T-helper 1 cell treated with Interleukin-12 subunit alpha and Interleukin-12 subunit beta and Interleukin-4 antibody, amounts not matched to agents 30 ng/mL and 1 ng/mL, for 36 hours (primary cell): Measurements from ENCODE around the gene TFE3. TPM values are rescaled to one million over a fixed set of nuclear protein-coding genes. Genes with fewer than 3 reads are reported as not detected.
"Not testable (repeated sequence)": the region's sequence is repeated elsewhere in the genome, so short reads cannot be mapped to it uniquely, and the experiment has no call there.

Experiments used
- intact Hi-C: fragments of 100-400 bp; cut with micrococcal nuclease; formaldehyde crosslinking; loops from one replicate; pipeline ENCODE4 v1.15.1; 2024
- total RNA-seq: library from RNA; stranded (reverse); gene quantifications from 2 replicates; pipeline ENCODE4 v1.2.3, GENCODE V29; 2022

The TFE3 gene
- total RNA-seq, 1 donor from 2014 or later, result 46.6 TPM

DNA sequence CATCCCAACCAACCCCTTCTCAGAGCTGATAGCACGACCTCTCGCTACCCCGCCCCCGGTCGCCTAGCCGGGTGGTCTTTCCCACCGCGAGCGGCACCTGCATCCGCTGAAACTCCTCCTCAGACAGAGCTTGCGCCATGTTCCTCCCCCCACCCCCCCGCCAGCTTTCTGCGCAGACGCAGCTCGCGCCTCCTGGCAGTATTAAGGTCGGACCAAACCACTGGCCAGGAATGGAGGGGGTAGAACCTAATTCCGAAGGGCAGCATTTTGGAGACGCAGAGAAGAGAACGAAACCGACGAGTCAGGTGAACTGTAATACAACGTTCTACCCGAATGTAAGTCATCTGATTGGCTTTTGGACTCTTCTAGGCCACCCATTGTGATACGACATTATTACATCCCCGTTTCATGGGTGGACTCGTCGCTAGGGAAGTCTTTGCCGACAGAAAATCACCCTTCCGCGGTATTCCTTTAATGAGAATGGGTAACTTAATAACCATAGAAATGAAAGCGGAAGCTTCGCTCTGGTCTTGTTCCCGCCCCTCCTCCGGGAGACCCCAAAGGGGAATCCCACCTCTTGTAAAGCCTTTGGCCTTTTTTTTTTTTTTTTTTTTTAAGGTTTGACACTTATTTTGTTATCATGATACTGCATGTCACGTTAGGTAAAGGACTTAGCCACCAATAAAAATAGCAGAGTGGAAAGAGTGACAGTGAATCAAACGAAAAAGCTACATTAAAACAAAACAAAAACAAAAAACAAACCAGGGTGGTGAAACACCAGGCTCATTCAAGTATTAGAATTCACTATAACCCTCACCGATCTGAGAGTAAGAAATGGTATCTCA is 40.8 kb downstream of the TFE3 start, which contains the start of gene GRIPAP1:
Gene GRIPAP1 (minus strand): TSS at position 174 of the 845 bp plus-strand sequence. CDS start 35 bp downstream, at position 139.
- intact Hi-C loops, result loop anchor here (1.0 to 5.0 kb wide), 16 partner anchors 11 to 877 kb away; partner anchors contain the start of genes FTSJ1, OTUD5, PQBP1 and PRAF2

DNA sequence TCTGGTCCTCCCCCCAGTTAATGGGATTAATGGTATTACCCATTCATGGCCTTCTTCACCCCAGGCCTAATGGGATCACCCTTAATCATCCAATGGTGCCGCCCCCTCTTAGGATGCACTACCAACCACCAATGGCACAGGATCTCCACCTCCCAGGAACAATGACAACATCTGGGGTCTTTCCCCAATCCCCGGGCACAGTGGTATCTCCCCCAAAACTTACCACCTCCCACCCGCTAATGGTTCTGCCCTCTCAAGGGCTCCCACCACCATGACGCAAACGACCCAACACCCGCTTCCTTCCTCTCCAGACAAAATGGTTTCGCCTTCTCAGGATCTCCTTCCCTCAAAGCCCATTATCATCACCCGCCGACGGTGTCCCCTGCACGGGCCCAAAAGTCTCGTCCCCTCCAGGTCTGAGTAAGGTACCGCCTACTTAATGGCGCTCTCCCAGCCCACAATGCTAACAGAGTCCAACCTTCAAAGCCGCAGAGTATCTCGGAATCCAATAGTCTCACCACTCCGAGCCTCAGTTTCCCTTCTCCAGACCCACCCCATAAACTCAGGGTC is 41.6 kb downstream of the TFE3 start:
- intact Hi-C loops, result loop anchor here (1.0 to 5.0 kb wide), 16 partner anchors 12 to 878 kb away; partner anchors contain the start of genes FTSJ1, OTUD5, PQBP1 and PRAF2

DNA sequence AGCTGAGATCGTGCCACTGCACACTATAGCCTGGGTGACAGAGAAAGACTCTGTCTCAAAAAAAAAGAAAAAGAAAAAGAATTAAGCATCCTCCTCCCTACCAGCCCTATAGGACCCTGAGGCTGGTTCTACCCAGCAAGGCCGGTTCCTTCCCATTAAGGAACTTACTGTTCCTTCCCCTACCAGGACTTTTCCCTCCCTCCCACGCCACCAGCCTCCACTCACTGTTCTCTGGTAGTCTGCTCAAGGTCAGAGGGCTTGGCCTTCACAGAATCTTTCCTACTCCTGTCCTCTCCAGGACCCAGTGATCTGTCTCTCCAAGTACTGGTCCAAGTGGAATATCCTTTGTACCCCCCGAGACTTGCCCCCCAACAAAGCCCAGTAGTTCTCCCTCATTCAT is 42.5 kb downstream of the TFE3 start:
- intact Hi-C loops, result loop anchor here (5.0 kb wide), 2 partner anchors 157 to 272 kb away; no protein-coding TSS in a partner anchor

DNA sequence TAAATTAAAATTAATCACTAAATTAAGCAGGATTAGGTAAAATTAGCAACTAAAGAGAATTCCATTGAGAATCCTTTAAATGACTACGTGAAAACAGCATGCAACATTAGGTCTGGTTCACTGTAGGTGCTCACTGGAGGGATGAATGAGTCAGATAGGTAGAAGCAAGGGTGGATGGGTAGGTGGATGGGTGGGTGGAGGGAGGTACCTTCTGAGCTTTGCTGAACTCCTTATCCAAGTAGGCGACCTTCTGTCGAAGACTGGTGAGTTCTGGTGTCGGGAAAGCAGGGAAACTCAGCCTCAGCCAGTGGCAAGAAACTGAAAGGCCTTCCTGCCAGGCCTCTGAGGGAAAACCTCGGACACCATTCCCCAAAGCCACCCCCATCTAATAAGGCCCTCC is 44.1 kb downstream of the TFE3 start:
- intact Hi-C loops, result no loop called here

- intact Hi-C loops, result no loop called here
These were observed 44.8 kb downstream of the TFE3 start for GRCh38 chrX:48998391-48998790.

GRCh38 chrX:48997865-48998264 is 45.3 kb downstream of the TFE3 start:
- intact Hi-C loops, result no loop called here

DNA sequence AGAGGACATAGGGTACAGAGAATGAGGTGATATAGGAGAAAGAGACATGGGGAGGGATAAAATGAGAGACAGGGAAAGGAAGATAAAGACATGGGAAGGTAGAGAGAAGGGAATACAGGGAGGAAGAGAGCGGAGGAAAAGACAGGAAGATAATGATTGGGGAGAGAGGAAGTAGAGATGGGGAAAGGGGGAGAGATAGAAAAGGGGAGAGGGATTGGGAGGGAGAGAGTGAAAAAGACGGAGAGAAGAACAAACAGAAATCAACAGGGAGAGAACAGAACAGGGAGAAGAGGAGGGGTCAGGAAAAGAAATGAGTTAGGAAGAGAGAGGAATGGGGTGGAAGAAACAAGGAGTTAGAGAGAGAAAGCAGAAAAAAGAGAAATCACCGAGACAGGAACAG is 45.7 kb downstream of the TFE3 start:
- intact Hi-C loops, result no loop called here

- intact Hi-C loops, result no loop called here
These were observed 46.2 kb downstream of the TFE3 start for GRCh38 chrX:48996969-48997368.

- intact Hi-C loops, result no loop called here
These were observed 50.8 kb downstream of the TFE3 start for GRCh38 chrX:48992341-48992740.

- intact Hi-C loops, result no loop called here
These were observed 53.7 kb downstream of the TFE3 start for GRCh38 chrX:48989483-48989882.

DNA sequence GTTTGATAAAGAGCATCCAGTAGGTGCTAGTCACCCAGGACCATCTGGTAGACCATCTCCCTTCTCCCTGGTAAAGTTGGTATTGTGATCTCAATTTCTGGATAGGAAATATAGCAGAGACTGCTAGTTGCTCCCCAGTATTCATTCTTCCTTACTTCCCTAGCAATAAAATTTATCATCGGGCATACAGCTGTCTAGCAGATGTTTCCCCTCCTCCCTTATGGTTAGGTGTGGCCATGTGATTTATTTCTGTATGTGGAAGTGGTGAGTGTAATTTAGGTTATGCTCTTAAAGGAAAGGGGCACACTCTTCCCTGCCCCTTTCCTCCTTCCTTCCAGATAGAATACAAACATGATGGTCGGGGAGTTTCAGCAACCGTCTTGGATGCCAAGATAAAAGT is 59.3 kb downstream of the TFE3 start:
- intact Hi-C loops, result no loop called here

DNA sequence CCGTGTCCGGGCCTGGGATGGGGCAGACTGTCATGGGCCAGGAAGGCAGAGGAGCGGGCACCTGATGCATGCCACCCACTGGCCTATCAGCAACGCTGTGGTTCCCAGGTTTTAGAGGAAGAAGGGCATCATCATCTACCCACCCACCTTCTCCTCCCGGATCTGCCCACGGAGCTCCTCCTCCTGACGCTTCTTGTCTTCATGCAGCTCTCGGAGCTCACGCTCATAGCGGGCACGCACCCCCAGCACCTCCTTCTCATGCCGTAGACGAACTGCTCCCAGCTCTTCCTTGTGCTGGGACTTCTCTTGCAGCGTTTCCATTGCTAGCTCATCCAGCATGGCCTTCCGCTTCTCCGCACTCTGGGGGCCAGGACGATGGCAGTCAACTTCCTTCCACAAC is 60.1 kb downstream of the TFE3 start:
- intact Hi-C loops, result no loop called here

DNA sequence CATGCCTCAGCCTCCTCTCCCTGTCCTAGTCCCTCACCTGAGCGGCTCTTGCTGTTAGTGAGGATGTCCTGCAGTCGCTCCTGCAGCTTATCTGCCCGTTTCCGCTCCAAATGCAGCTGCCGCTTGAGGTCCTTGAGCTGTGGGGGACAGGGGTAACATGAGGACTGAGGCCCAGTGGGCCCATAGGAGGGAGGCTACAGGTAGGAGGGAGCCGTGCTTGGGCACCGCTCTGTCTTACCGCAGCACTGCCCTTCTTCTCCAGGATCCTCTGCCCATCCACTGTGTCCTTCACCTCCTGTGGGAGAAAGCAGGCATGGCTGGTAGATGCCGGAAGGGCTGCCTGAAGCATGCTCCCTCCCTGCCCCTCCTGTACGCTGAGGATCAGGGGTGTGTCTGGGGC is 62.0 kb downstream of the TFE3 start:
- intact Hi-C loops, result no loop called here

GRCh38 chrX:48980341-48980740 is 62.8 kb downstream of the TFE3 start:
- intact Hi-C loops, result not testable (repeated sequence)

Other genes with a start within 250 kb of the TFE3 start
- 83.1 and 87.3 TPM in 2 replicates for gene HDAC6, start 241.3 kb downstream of the TFE3 start, total RNA-seq
- not detected in 2 replicates for gene ERAS, start 216.8 kb downstream of the TFE3 start, total RNA-seq
- 0.56 and 0.78 TPM in 2 replicates for gene PCSK1N, start 207.7 kb downstream of the TFE3 start, total RNA-seq
- gene TIMM17B, start 145.6 kb downstream of the TFE3 start, total RNA-seq, result 48.0 and 49.4 TPM in 2 replicates
- gene PQBP1, start 145.4 kb downstream of the TFE3 start, total RNA-seq, result 88.9 and 92.0 TPM in 2 replicates
- 22.8 and 25.6 TPM in 2 replicates for gene SLC35A2, start 131.7 kb downstream of the TFE3 start, total RNA-seq
- 342 and 350 TPM in 2 replicates for gene PIM2, start 124.3 kb downstream of the TFE3 start, total RNA-seq
- gene OTUD5, start 85.8 kb downstream of the TFE3 start, total RNA-seq, result 68.4 and 71.1 TPM in 2 replicates
- 5.0 and 6.3 TPM in 2 replicates for gene KCND1, start 71.5 kb downstream of the TFE3 start, total RNA-seq
- 103 and 110 TPM in 2 replicates for gene GRIPAP1, start 41.1 kb downstream of the TFE3 start, total RNA-seq
- 6.5 and 8.3 TPM in 2 replicates for gene CCDC120, start 15.6 kb upstream of the TFE3 start, total RNA-seq
- gene PRAF2, start 30.6 kb upstream of the TFE3 start, total RNA-seq, result 20.9 and 22.2 TPM in 2 replicates
- gene WDR45, start 36.5 kb upstream of the TFE3 start, total RNA-seq, result 68.7 and 71.5 TPM in 2 replicates
- gene GPKOW, start 80.4 kb upstream of the TFE3 start, total RNA-seq, result 32.6 and 33.2 TPM in 2 replicates
- gene MAGIX, start 119.4 kb upstream of the TFE3 start, total RNA-seq, result 2.0 and 2.4 TPM in 2 replicates
- gene PLP2, start 128.5 kb upstream of the TFE3 start, total RNA-seq, result 89.0 and 90.7 TPM in 2 replicates
- 18.6 and 18.9 TPM in 2 replicates for gene PRICKLE3, start 143.0 kb upstream of the TFE3 start, total RNA-seq
- gene SYP, start 156.8 kb upstream of the TFE3 start, total RNA-seq, result 2.7 and 3.3 TPM in 2 replicates
- 0.22 TPM in 2 replicates for gene CACNA1F, start 190.0 kb upstream of the TFE3 start, total RNA-seq
- 30.2 and 32.4 TPM in 2 replicates for gene CCDC22, start 192.1 kb upstream of the TFE3 start, total RNA-seq
- gene FOXP3, start 221.4 kb upstream of the TFE3 start, total RNA-seq, result 19.9 and 20.4 TPM in 2 replicates
- gene PPP1R3F, start 226.4 kb upstream of the TFE3 start, total RNA-seq, result 10.1 and 13.0 TPM in 2 replicates